Natural killer cell (primary cell): ENCODE results near the gene FAM32A. TPM values are rescaled to one million over a fixed set of nuclear protein-coding genes. Genes with fewer than 3 reads are reported as not detected.

Experiments used
- ATAC-seq, 3 donors: fragments of 150-1000 bp in 2 of 3; fragments of 200-7000 bp in 1 of 3; cut with Tn5 transposase; 1 replicate in 1 of 3; 2 replicates in 2 of 3; pipeline ENCODE4 v1.10.0; 2021; ENCODE audit warnings: mild to moderate bottlenecking in 2 of 3, moderate library complexity in 2 of 3
- DNase-seq, 2 donors: peaks; one replicate each; pipeline versions ENCODE4 v3.0.0 to v3.0.0-alpha.2; 2013 to 2021; ENCODE audit warnings: mixed read lengths in 1 of 2
- H3K27ac ChIP-seq: one replicate; pipeline ENCODE4 v1.5.1; 2013; ENCODE audit warnings: mild to moderate bottlenecking, low read length
- H3K27me3 ChIP-seq: one replicate; pipeline ENCODE4 v1.6.1; 2013; ENCODE audit warnings: low read length; ENCODE audit not compliant: control insufficient read depth, insufficient read depth
- H3K36me3 ChIP-seq: one replicate; pipeline ENCODE4 v1.6.1; 2013; ENCODE audit warnings: low read length; ENCODE audit not compliant: control insufficient read depth, insufficient read depth
- H3K4me1 ChIP-seq: one replicate; pipeline ENCODE4 v1.6.1; 2013; ENCODE audit warnings: low read length; ENCODE audit not compliant: control insufficient read depth, insufficient read depth
- H3K4me3 ChIP-seq: one replicate; pipeline ENCODE4 v1.5.1; 2013; ENCODE audit warnings: low read length
- H3K9me3 ChIP-seq: one replicate; pipeline ENCODE4 v1.6.1; 2013; ENCODE audit warnings: low read length; ENCODE audit not compliant: control insufficient read depth, insufficient read depth
- H3K27ac Mint-ChIP-seq, 2 donors: one replicate each; pipeline ENCODE4 v1.8.0; 2022; ENCODE audit warnings: mild to moderate bottlenecking in 2 of 2, mixed read lengths in 2 of 2, moderate library complexity in 1 of 2
- H3K27me3 Mint-ChIP-seq, 2 donors: one replicate each; pipeline ENCODE4 v1.8.0; 2022; ENCODE audit warnings: low read depth in 2 of 2, mixed read lengths in 2 of 2
- H3K36me3 Mint-ChIP-seq: one replicate; pipeline ENCODE4 v1.8.0; 2022; ENCODE audit warnings: mixed read lengths
- H3K4me1 Mint-ChIP-seq, 2 donors: one replicate each; pipeline ENCODE4 v1.8.0; 2022; ENCODE audit warnings: mixed read lengths in 2 of 2
- H3K4me3 Mint-ChIP-seq: one replicate; pipeline ENCODE4 v1.8.0; 2022; ENCODE audit warnings: mild to moderate bottlenecking, moderate library complexity, mixed read lengths
- H3K9me3 Mint-ChIP-seq, 2 donors: one replicate each; pipeline ENCODE4 v1.8.0; 2022; ENCODE audit warnings: mixed read lengths in 2 of 2
- CTCF ChIP-seq: fragments of 200-600 bp; IDR thresholded peaks from one replicate; pipeline ENCODE4 v1.8.0; 2022; ENCODE audit warnings: antibody characterized with exemption
- WGBS: methylation state at CpG from one replicate; pipeline ENCODE4 v1.1.7; 2013; ENCODE audit warnings: missing lambda C conversion rate; ENCODE audit not compliant: insufficient coverage; 5-methylcytosine and 5-hydroxymethylcytosine counted together
- intact Hi-C: fragments of 100-400 bp; cut with micrococcal nuclease; formaldehyde crosslinking; loops from one replicate; pipeline ENCODE4 v1.14.2; 2022
- total RNA-seq, 4 donors: library from RNA; stranded (reverse); fragments of 120-200 nt in 1 of 4; gene quantifications; one replicate each; pipeline versions ENCODE4 v1.2.3 to v1.2.4, GENCODE V29; 2013 to 2022

Gene FAM32A
- total RNA-seq, 3 donors from 2014 or later (not counting 1 experiment from before 2014, with no cell fraction given): 46.3 to 69.3 (median 63.3) TPM

- H3K27me3 ChIP-seq: no peaks in the 10 kb centered on the region
- H3K36me3 Mint-ChIP-seq: peaks cover 39% of the 10 kb centered on the region
- H3K27ac Mint-ChIP-seq: peak overlapping the region in 1 of 2 donors; percentile 75
- ATAC-seq: no peak
- 78% methylated on average over 13 of the region's 13 CpGs for WGBS
- no peak overlapping the region for H3K4me3 Mint-ChIP-seq
- peaks cover 43% of the 10 kb centered on the region in 2 donors for H3K4me1 Mint-ChIP-seq
- intact Hi-C loops: no loop called here
- H3K4me3 ChIP-seq: no peak overlapping the region
- no peak for TF ChIP-seq CTCF
- H3K36me3 ChIP-seq: peaks cover 41% of the 10 kb centered on the region
- DNase-seq: peak in 1 of 2 donors; percentile 43
- H3K4me1 ChIP-seq: peaks cover 7% of the 10 kb centered on the region
- no peaks in the 10 kb centered on the region for H3K27me3 Mint-ChIP-seq
- no peak overlapping the region for H3K27ac ChIP-seq
- peaks cover 2 to 3% of the 10 kb centered on the region in 2 donors for H3K9me3 Mint-ChIP-seq
- H3K9me3 ChIP-seq: peaks cover 17% of the 10 kb centered on the region
Observed at GRCh38 chr19:16216744-16217670, 31.8 kb downstream of the FAM32A start.

- no peak overlapping the region for H3K27ac ChIP-seq
- ATAC-seq (no peak), DNase-seq (no peak)
- peaks cover 38% of the 10 kb centered on the region for H3K36me3 ChIP-seq
- no peak overlapping the region for H3K4me3 ChIP-seq
- Mint-ChIP-seq H3K27ac (peak overlapping the region; percentile 31 to 39), H3K27me3 (no peaks in the 10 kb centered on the region), H3K4me1 (peaks cover 34% of the 10 kb centered on the region in 2 donors), H3K4me3 (no peak overlapping the region), H3K36me3 (peaks cover 40% of the 10 kb centered on the region), H3K9me3 (peaks cover 4 to 6% of the 10 kb centered on the region in 2 donors)
- 90% methylated on average over 16 of the region's 16 CpGs for WGBS
- no peak for TF ChIP-seq CTCF
- intact Hi-C loops: no loop called here
- peaks cover 21% of the 10 kb centered on the region for H3K9me3 ChIP-seq
- H3K4me1 ChIP-seq: peaks cover 7% of the 10 kb centered on the region
- no peaks in the 10 kb centered on the region for H3K27me3 ChIP-seq
Observed at GRCh38 chr19:16217716-16218451, 32.7 kb downstream of the FAM32A start.

GRCh38 chr19:16218851-16219250, 33.6 kb downstream of the FAM32A start:
- peaks cover 24% of the 10 kb centered on the region in 2 donors for H3K4me1 Mint-ChIP-seq
- H3K27me3 ChIP-seq: no peaks in the 10 kb centered on the region
- no peak for ATAC-seq
- no peak for TF ChIP-seq CTCF
- no peak overlapping the region for H3K4me3 Mint-ChIP-seq
- H3K36me3 ChIP-seq: peaks cover 47% of the 10 kb centered on the region
- no peaks in the 10 kb centered on the region for H3K27me3 Mint-ChIP-seq
- H3K27ac Mint-ChIP-seq: peak overlapping the region; percentile 31 to 39
- 80% methylated on average over 2 of the region's 2 CpGs for WGBS
- H3K9me3 Mint-ChIP-seq: peaks cover 4 to 6% of the 10 kb centered on the region in 2 donors
- intact Hi-C loops: no loop called here
- H3K4me3 ChIP-seq: no peak overlapping the region
- H3K27ac ChIP-seq: no peak overlapping the region
- peaks cover 21% of the 10 kb centered on the region for H3K9me3 ChIP-seq
- peaks cover 33% of the 10 kb centered on the region for H3K36me3 Mint-ChIP-seq
- peaks cover 7% of the 10 kb centered on the region for H3K4me1 ChIP-seq
- DNase-seq: no peak
